IPS-15b (cell line): ENCODE measurements around the gene SCN7A.
"Not testable (repeated sequence)": the region's sequence is repeated elsewhere in the genome, so short reads cannot be mapped to it uniquely, and the experiment has no call there.

Experiments
- H3K27me3 ChIP-seq: one replicate; pipeline ENCODE4 v1.6.1; 2013; ENCODE audit warnings: low read length; ENCODE audit not compliant: control insufficient read depth, insufficient read depth
- H3K36me3 ChIP-seq: one replicate; pipeline ENCODE4 v1.6.1; 2013; ENCODE audit warnings: low read length; ENCODE audit not compliant: control insufficient read depth, insufficient read depth
- H3K4me1 ChIP-seq: one replicate; pipeline ENCODE4 v1.6.1; 2013; ENCODE audit warnings: mild to moderate bottlenecking, low read length; ENCODE audit not compliant: control insufficient read depth, insufficient read depth
- H3K4me3 ChIP-seq: one replicate; pipeline ENCODE4 v1.5.1; 2013; ENCODE audit warnings: low read depth, low read length
- H3K9ac ChIP-seq: one replicate; pipeline ENCODE4 v1.6.1; 2013; ENCODE audit warnings: low read depth, mild to moderate bottlenecking, low read length
- H3K9me3 ChIP-seq: one replicate; pipeline ENCODE4 v1.6.1; 2013; ENCODE audit warnings: mild to moderate bottlenecking, low read length; ENCODE audit not compliant: control insufficient read depth, insufficient read depth

Gene SCN7A

GRCh38 chr2:166491461-166491860 is 2.6 kb downstream of the SCN7A start:
- Histone ChIP-seq H3K4me3 (no peak overlapping the region), H3K4me1 (no peaks in the 10 kb centered on the region), H3K9me3 (no peaks in the 10 kb centered on the region), H3K9ac (no peak overlapping the region), H3K27me3 (peaks cover 10% of the 10 kb centered on the region), H3K36me3 (no peaks in the 10 kb centered on the region)

- H3K27me3 ChIP-seq: no peaks in the 10 kb centered on the region
- H3K36me3 ChIP-seq: no peaks in the 10 kb centered on the region
- H3K4me1 ChIP-seq: no peaks in the 10 kb centered on the region
- no peak overlapping the region for H3K9ac ChIP-seq
- H3K4me3 ChIP-seq: no peak overlapping the region
- H3K9me3 ChIP-seq: no peaks in the 10 kb centered on the region
Measured at GRCh38 chr2:166487171-166487570, 6.9 kb downstream of the SCN7A start.

- Histone ChIP-seq H3K9ac (no peak overlapping the region), H3K36me3 (no peaks in the 10 kb centered on the region), H3K4me3 (no peak overlapping the region)
Measured at GRCh38 chr2:166485558-166486178, 8.4 kb downstream of the SCN7A start.

GRCh38 chr2:166472332-166472731 is 21.7 kb downstream of the SCN7A start:
- Histone ChIP-seq H3K9me3 (no peaks in the 10 kb centered on the region), H3K4me1 (no peaks in the 10 kb centered on the region), H3K4me3 (no peak overlapping the region), H3K9ac (no peak overlapping the region), H3K36me3 (no peaks in the 10 kb centered on the region), H3K27me3 (no peaks in the 10 kb centered on the region)

More at GRCh38 chr2:166485558-166486178, 8.4 kb downstream of the SCN7A start:
- Histone ChIP-seq H3K9me3 (no peaks in the 10 kb centered on the region), H3K27me3 (no peaks in the 10 kb centered on the region), H3K4me1 (no peaks in the 10 kb centered on the region)

- Histone ChIP-seq H3K9me3 (no peaks in the 10 kb centered on the region), H3K36me3 (no peaks in the 10 kb centered on the region), H3K4me1 (no peaks in the 10 kb centered on the region), H3K9ac (no peak overlapping the region), H3K4me3 (no peak overlapping the region), H3K27me3 (no peaks in the 10 kb centered on the region)
Measured at GRCh38 chr2:166468124-166469024, 25.7 kb downstream of the SCN7A start.

GRCh38 chr2:166464187-166464586 is 29.9 kb downstream of the SCN7A start:
- no peaks in the 10 kb centered on the region for H3K36me3 ChIP-seq
- no peaks in the 10 kb centered on the region for H3K9me3 ChIP-seq
- H3K27me3 ChIP-seq: no peaks in the 10 kb centered on the region
- H3K4me1 ChIP-seq: no peaks in the 10 kb centered on the region
- no peak overlapping the region for H3K9ac ChIP-seq
- H3K4me3 ChIP-seq: no peak overlapping the region

- no peaks in the 10 kb centered on the region for H3K27me3 ChIP-seq
- no peak overlapping the region for H3K9ac ChIP-seq
- H3K36me3 ChIP-seq: no peaks in the 10 kb centered on the region
- H3K4me1 ChIP-seq: no peaks in the 10 kb centered on the region
- H3K4me3 ChIP-seq: no peak overlapping the region
- no peaks in the 10 kb centered on the region for H3K9me3 ChIP-seq
Measured at GRCh38 chr2:166463640-166464039, 30.4 kb downstream of the SCN7A start.

- Histone ChIP-seq H3K36me3 (no peaks in the 10 kb centered on the region), H3K9me3 (no peaks in the 10 kb centered on the region), H3K27me3 (no peaks in the 10 kb centered on the region), H3K9ac (no peak overlapping the region), H3K4me3 (no peak overlapping the region), H3K4me1 (no peaks in the 10 kb centered on the region)
Measured at GRCh38 chr2:166458674-166459073, 35.4 kb downstream of the SCN7A start.

GRCh38 chr2:166455823-166456222 is 38.2 kb downstream of the SCN7A start:
- H3K4me1 ChIP-seq, H3K9ac ChIP-seq, H3K9me3 ChIP-seq, H3K4me3 ChIP-seq, H3K27me3 ChIP-seq, H3K36me3 ChIP-seq: not testable (repeated sequence)

- Histone ChIP-seq H3K4me1 (no peaks in the 10 kb centered on the region), H3K9me3 (no peaks in the 10 kb centered on the region), H3K4me3 (no peak overlapping the region), H3K36me3 (no peaks in the 10 kb centered on the region), H3K9ac (no peak overlapping the region), H3K27me3 (no peaks in the 10 kb centered on the region)
Measured at GRCh38 chr2:166454006-166454595, 39.9 kb downstream of the SCN7A start.

- Histone ChIP-seq H3K36me3 (no peaks in the 10 kb centered on the region), H3K27me3 (no peaks in the 10 kb centered on the region), H3K4me3 (no peak overlapping the region), H3K4me1 (no peaks in the 10 kb centered on the region), H3K9ac (no peak overlapping the region), H3K9me3 (no peaks in the 10 kb centered on the region)
Measured at GRCh38 chr2:166451468-166451867, 42.6 kb downstream of the SCN7A start.

GRCh38 chr2:166449439-166449838 is 44.6 kb downstream of the SCN7A start:
- no peak overlapping the region for H3K9ac ChIP-seq
- no peaks in the 10 kb centered on the region for H3K4me1 ChIP-seq
- H3K36me3 ChIP-seq: no peaks in the 10 kb centered on the region
- H3K9me3 ChIP-seq: no peaks in the 10 kb centered on the region
- no peak overlapping the region for H3K4me3 ChIP-seq
- no peaks in the 10 kb centered on the region for H3K27me3 ChIP-seq
